Measurements from ENCODE around the gene ANXA1.
A peak's percentile ranks its signal among the peaks of the same experiment; 100 is the strongest.

The ANXA1 gene, protein sequence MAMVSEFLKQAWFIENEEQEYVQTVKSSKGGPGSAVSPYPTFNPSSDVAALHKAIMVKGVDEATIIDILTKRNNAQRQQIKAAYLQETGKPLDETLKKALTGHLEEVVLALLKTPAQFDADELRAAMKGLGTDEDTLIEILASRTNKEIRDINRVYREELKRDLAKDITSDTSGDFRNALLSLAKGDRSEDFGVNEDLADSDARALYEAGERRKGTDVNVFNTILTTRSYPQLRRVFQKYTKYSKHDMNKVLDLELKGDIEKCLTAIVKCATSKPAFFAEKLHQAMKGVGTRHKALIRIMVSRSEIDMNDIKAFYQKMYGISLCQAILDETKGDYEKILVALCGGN

DNA sequence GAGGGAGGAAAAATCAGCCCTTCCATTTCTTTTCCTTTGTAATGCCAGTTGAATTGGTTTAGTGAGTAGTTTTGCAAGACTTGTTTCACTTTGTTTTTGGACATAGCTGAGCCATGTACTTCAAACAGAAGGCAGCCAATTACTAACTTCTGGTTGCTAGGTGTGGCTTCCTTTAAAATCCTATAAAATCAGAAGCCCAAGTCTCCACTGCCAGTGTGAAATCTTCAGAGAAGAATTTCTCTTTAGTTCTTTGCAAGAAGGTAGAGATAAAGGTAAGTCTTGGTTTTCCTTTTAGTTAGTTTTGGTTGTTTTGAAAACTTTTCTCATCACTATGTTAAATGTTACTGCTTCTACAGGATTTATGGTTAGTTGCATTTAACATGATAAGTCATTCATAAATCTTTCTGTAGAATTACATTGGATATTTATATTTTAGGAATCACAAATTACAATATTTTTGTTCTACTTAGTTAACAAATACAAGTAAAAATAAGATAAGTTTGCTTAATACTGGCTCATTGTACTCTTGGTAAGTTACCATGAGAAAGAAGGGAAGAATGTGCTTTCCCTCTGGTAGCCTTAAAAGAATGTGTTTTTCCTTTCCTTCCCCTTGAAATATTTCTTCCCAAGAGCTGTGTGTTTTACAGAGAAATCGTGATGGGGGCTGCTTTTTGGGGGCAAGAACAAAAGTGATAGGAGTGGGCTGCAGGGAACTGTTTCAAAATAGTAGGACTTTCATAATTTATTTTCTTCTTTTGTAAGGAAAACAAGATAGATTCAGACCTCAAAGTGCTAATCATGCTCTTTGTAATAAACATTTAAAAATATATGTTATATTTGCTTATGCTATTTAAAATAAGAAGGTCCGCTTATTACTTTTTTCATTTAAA, at the start of gene ANXA1:
TSS of gene ANXA1 (plus strand) at position 213 of the 890 bp plus-strand sequence. CDS start 6,671 bp downstream, outside the sequence.
- peak; percentile 96 for DNase-seq (ENCODE audit: low read depth)

DNA sequence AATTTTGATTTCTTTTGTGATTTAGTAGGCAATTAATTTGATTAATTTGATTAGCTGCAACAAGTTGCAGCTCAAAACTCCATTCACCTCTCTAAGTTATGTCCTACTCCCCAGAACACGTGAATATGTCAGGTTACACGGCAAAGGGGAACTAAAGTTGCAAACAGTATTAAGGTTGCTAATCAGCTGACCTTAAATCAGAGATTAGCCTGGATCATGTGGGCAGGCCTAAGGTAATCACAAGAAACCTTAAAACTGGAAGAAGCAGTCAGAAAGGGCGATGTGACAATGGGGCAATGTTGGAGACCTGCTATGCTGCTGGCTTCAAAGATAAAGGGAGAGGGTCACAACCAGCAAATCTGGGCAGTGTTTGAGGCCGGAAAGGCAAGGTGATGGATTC, 47.3 kb upstream of the ANXA1 start:
- DNase-seq (ENCODE audit: low read depth), result no peak

DNA sequence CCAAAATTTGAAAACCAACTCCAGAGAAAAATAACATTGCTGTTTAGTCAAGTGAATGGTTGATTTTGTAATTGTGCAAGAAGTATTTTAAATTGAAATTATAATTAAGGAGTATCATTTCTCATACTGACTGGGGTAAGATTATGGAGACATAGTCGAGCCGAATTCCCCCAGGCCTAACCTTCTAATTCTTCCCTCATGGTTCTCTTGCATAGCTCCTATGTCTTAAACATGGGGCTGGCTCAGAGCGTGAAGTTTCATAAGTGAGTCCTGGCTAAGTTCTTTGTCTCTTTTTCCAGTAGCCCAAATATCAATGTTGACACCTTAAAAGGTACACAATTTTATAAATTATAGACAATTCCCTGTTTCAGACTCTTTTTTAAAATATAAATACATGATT, 46.7 kb upstream of the ANXA1 start:
- no peak for DNase-seq (ENCODE audit: low read depth)

DNA sequence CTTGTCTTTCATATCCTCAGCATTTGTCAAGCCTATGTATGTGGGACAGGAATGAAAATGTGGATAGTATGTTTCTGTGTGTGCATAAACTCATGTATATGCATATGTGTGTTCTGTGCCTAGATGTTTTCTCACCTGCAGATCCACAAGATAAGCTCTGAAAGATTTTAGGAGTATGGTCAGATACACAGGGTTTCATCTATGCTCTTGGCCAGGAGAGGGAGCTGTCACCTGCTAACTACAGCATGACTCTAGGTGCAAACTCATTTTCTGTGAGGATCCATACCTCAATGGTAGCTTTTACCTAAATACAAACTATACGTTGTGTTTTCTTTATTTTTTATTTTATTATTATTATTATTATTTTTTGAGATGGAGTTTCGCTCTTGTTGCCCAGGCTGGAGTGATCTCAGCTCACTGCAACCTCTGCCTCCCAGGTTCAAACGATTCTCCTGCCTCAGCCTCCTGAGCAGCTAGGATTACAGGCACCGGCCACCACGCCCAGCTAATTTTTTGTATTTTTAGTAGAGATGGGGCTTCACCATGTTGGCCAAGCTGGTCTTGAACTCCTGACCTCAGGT, 44.1 kb upstream of the ANXA1 start:
- DNase-seq (ENCODE audit: low read depth), result peak; percentile 47

DNA sequence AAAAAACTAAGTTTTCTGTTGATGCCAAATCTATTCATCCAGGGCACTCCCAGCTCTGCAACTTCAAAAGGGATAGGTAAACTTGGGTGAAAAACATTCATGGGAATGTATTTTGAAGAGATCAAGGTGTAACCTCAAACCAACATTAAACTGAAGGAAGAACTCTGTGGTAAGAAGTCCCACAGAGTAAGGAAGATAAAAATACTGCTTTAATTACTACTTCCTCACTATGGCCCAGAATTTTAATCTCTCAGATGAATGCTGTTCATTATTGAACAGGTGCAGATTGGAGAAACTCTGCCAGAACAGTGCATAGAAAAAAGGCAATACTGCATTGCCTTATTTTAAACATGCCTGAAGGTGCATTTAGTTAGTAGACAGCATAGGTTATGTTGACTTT, 37.6 kb upstream of the ANXA1 start:
- no peak for DNase-seq (ENCODE audit: low read depth)

DNA sequence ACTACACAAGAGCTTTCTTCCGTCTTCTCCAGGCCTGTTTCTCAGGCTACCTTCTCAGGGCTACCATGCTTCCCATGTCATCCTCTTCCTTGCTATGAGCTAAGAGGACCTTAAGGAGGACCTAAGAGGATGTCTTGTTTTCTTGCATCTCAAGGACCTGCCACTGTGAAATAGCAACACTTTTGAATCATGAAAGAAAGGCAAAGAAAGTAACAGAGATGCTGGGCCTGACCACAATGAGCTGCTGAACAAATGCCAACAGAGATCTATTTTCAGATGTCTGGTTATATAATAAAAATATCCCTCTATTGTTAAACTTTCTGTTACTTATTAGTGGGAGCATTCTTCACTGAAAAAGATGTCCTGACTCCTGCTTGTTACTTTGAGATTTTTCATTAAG, 36.7 kb upstream of the ANXA1 start:
- no peak for DNase-seq (ENCODE audit: low read depth)

DNA sequence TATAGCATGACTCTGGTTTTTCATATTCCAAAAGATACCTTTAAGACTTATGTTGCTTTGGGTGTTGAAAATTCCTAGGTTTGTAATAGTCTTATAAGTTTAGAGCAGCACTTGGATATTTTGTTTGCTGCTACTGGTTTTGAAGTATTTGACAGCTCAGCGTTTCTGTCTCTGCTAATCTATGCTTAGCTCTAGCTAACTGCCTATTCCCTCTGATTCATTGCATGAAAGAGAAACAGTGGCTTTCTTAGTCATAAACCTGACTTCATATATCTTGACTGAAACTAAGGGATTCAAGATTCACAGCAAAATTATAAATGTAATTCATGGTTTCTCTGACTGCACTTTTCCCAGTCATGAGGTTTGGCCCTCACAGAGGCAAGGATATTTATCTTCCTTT, 35.6 kb upstream of the ANXA1 start:
- no peak for DNase-seq (ENCODE audit: low read depth)

DNA sequence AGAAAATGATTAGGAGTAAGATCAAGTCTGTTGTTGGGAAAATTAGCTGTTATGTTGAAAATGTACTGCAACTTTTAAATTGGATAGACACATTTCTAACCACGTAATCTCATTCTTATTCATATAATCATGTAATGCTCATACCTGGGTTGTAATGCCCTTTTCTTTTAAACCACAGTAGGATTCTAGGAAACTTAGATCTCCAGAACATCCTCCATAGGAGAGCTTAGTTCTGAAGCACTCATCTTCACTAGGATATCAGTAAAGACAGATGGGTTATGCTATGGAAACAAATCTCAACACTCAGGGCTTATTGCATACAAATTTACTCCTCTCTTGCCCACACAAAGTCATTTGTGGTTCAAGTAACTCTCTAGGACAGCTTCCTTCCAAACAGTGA, 34.8 kb upstream of the ANXA1 start:
- DNase-seq (ENCODE audit: low read depth), result no peak

DNA sequence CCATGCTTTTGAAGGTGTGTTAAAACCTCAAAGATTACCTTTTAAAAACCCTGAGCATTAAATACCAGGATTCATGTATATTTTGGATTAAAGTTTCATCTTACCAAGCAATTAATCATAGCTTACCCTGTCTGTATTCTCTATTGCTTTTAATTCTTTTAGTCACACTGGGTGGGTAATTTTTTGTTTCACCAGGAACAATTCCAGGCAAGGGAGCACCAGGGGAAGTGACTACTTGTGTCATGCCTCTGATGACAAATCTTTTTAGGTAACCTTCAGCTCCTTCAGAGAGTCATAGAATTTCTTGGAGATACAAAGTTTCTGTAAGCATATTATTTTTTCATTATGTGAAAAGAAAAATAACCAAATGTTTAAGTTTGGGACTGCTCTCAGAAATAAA, 33.4 kb upstream of the ANXA1 start:
- no peak for DNase-seq (ENCODE audit: low read depth)

DNA sequence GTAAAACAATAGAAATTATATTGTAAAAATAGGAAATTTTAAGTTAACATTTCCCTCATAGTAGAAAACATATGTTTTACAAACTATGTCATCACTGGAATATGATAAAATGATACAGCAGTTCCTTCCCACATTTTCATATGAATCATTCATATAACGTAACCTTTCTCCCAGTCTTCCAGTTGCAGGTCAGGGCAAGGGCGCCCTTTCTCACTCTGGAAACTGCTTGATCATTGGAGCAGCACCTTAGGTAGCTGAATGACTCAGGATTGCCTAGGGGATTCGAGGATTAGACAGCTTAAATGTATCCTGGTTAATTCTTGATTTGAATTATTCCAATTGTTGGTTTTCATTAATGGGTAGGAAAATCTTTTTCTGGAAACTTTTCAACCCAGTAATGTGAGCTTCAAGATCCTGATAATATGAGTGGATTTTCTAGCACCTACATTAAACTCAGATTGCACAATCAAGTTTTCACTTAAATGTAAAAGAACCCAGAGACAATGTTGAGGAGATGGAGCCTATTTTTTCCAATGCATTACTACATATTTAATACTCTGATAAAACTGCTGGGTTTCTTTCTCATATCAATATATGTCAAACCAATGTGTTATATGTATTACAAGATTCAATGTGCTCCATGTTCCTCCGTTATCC, 32.6 kb upstream of the ANXA1 start:
- DNase-seq (ENCODE audit: low read depth), result peak; percentile 63

DNA sequence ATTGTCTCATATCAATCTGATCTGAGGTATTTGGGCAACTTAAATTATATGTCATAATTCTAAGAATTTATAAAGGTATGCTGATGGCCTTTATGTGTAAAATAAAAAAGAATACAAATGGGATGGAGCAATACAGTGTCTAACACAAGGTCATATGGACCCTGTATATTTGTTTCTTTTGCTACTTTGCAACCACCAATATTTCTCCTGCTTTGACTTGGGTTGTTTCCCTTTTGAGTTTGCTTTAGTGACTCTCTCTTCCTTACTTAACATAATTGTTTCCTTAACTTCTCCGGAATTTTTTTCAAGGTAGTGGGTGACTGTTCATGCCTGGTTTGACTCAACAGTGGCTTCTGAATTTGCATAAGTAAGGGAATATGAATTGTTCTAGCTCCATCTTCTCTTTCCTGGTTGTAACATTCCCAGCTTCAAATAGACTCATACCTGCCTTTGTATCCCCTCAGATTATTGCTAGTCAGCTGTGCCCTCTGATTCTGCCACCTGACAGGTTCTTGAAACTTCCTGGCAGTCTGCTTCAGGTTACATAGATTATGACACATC, 30.2 kb upstream of the ANXA1 start:
- no peak for DNase-seq (ENCODE audit: low read depth)

DNA sequence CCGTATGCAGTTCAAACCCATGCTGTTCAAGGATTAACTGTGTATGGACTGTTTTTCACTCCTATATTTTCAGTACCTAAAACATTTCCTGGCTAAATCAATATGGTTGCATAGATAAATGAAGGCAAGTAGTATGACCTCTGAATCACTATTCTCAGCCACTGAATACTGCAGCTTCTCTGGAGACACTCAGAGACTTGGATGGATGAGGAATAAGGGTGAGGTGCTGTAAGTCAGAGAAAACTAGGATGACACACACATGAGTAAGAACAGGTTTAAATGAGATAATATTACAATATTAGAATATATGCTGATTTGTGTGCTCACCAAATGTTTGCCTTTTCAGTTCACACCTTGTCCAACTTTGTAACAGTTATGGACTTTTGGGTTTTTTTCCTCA, 26.0 kb upstream of the ANXA1 start:
- no peak for DNase-seq (ENCODE audit: low read depth)

DNA sequence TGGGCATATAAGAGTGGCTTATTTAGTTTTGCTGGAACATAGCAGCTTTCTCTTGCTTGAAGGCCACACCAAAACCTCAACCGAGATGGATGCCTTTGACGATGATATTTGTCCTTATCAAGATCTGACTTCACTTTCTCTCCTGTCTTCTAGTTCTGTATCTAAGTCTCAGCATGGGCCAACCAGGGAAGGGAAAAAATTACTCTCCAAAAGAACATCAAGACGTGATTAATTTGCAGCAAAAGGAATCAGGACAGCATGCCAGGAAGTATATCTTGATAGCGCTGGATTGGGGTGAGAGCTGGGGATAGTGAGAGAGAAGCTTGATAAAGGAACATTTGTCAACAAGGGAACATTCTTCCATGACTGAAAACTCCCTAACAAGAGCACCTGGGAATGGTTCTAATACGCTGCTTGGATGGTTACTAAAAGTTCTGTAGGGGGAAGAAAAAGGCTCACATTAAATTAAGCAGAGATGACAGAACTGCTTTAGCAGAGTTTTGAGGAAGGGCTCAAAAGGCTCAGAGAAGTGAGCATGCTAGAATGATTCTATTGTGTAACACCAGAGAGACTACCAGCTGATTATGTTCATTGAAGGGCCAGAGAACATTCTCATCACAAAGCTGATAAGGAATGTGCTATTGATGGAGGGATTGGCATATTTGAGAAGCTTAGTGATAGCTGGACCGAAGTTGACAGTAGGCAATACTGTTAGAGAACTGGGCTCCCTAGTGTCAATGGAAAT, 21.6 kb upstream of the ANXA1 start:
- no peak for DNase-seq (ENCODE audit: low read depth)

DNA sequence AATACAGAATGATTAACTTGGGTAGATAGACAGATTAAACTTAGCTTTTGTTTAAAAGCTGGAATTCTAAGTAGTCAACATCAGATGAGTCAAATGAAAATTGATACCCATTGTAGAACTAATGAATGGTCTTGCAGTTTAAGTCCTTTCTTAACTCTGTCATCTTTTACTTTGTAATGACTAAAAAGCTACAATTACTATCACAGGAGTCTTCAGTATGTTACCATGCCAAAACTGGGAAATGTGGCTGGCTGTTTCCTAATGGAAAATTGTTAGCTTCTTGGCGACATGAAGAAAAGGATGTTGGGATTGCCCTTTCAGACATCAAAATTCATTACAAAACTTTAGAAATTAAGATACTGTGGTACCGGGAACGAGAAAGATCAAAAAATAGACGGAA, 20.2 kb upstream of the ANXA1 start:
- no peak for DNase-seq (ENCODE audit: low read depth)

DNA sequence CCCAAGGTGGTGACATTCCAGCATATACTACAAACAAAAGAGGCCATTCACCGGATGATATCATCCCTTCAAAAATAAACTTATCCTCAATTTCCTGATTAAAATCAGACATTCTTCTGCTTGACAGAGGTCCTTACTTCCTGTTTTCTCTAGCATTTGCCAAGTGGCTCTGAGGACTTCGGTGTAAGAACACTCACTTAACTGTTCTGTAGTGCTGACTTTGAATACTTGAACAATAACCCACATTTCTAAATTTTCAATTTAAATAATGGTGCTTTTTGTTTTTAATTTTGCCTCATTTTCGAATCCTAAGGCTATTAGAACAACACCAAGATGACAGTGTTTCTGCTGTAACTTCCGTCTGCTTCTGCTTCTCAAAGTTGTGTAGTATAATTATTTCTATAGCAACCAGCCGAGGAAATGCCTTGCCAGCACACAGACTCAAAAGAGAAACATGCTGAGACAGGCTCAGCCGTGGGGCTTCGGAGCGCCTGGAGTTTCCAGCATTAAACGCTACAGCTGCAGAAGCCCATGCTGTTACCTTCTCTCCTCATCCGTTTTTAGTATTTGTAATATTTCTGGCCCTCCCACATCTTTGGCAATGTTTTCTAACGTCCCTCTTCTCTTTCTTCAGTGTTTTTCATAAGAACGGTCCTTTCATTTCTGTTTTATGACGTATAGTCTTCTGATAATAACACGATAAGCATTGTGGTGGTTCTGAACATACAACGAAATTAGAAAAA, 19.5 kb upstream of the ANXA1 start:
- peak; percentile 85 for DNase-seq (ENCODE audit: low read depth)

DNA sequence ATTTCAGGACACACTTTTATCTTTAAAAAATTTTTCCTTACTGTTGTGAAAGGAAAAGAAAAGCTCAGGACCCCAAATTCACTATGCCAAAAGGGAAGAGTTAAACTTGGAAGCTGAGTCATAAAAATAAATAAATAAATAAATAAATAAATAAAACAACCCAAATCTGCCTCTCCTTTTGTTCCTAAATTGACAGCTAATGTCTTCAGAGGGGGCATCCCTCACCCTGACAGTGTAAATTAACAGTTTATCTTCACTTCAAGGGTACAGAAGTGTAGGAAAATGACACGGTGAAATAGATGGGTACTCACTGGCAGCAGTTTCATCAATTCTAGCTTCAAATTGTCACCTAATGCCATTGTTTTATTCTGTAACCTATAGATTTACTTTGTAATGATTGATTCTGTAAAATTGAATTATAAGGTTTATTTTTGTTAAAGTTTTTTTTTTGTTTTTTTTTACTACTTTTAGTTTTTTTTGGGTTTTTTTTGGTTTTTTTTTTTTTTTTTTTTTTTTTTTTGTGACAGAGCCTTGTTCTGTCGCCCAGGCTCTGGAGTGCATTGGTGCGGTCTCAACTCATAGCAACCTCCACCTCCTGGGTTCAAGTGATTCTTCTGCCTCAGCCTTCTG, 18.5 kb upstream of the ANXA1 start:
- DNase-seq (ENCODE audit: low read depth), result no peak

DNA sequence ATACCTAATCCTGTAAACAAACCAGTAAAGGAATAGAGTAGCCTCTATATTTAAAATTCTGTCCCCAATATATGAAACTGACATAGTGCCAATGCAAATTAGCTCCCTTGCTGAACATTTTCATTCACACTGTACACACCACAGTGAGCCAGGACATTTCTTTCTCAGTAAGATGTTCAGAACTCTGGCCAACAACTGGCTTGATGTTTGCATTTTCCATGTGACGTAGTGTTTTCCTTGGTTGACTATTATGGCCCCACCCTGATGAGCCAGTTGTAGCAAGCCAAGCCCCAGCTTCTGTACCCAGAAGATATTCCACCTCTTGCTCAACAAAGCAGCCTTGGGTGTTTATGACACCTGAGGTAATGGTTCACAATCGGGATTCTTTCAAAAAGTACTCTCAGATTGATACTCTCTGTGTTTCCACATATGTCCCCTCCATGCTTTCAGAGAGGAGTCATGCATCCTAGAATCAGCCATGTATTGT, 17.7 kb upstream of the ANXA1 start:
- DNase-seq (ENCODE audit: low read depth), result no peak

DNA sequence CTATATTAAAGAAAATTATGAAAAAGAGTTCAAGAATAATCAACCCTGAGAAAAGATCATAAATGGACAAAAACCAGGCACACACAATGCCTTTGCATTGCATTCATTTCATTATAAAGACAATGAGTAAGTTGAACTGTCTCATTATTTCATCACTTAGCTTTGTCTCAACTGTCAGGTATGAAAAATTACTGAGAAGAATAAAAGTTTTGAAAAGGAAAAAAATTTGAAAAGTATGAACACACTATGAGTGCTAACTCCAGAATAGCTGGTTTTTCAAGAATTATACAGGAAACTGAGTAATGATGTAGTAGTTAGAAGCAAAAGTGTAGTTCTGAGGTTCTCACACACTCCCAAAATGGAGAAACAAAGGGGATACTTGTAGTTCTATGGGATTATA, 16.3 kb upstream of the ANXA1 start:
- no peak for DNase-seq (ENCODE audit: low read depth)

DNA sequence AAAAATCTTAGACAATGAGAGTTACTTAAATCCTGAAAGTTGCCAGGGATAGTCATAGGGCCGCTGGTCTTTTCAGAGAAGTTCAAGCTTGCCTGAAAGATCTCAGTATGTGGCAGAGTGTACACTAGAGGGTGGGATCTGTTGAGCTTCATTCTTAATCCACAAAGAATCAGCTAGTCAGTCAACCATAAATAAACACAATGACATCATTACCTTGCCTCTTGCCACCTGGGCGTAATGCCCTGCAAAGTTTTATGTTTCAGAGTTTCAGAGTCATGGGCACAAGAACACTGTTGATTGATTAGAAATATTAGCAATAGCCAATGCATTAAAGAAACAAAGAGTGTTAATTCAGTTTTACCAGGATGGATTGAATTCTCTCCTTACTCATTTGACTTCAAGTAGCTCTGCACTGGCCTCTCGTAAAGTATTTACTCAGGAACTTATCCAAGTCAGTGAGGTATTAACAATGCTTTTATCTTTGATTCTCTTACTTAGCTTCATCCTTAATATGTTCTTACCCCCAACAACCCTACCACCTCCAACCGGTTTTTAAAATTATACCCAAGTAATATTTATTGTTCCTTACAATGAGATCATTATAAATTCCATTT, 14.3 kb upstream of the ANXA1 start:
- no peak for DNase-seq (ENCODE audit: low read depth)

DNA sequence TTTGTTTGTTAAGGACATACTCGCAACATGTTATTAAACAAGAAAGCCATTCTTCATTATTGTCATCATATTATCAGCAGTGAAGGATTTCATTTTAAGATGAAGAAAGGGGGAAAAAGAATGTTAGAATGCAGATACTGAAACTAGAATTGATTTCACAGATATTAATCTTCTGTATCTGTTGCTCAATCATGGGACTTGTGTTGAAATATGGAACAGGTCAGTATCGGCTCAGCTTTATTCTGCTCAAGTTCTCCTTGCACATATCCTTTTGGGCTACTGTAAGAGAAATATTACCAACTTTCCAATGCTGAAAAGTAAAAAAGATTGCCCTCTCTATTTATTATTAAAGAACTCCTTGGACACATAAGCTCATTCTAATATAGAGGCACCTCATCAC, 13.8 kb upstream of the ANXA1 start:
- no peak for DNase-seq (ENCODE audit: low read depth)
